ENCODE measurements around the gene RPRML.
"Not testable (repeated sequence)": the region's sequence is repeated elsewhere in the genome, so short reads cannot be mapped to it uniquely, and the experiment has no call there.

Gene RPRML

GRCh38 chr17:46963571-46963970, 15.5 kb downstream of the RPRML start:
- Histone ChIP-seq H3K4me3 (ENCODE audit: insufficient read depth, low read depth, low read length, poor library complexity, severe bottlenecking) (no peak overlapping the region), H3K9me3 (ENCODE audit: control insufficient read depth, low read length) (no peaks in the 10 kb centered on the region), H3K36me3 (ENCODE audit: control insufficient read depth, insufficient read depth, low read length) (no peaks in the 10 kb centered on the region), H3K4me1 (ENCODE audit: control insufficient read depth, insufficient read depth, low read length, poor library complexity, severe bottlenecking) (no peaks in the 10 kb centered on the region), H3K27ac (ENCODE audit: insufficient read depth, low read length, poor library complexity, severe bottlenecking) (no peak overlapping the region), H3K27me3 (replicated peaks; ENCODE audit: control insufficient read depth, insufficient read depth, low read length, poor library complexity, severe bottlenecking) (no peaks in the 10 kb centered on the region)
- DNase-seq: no peak

DNA sequence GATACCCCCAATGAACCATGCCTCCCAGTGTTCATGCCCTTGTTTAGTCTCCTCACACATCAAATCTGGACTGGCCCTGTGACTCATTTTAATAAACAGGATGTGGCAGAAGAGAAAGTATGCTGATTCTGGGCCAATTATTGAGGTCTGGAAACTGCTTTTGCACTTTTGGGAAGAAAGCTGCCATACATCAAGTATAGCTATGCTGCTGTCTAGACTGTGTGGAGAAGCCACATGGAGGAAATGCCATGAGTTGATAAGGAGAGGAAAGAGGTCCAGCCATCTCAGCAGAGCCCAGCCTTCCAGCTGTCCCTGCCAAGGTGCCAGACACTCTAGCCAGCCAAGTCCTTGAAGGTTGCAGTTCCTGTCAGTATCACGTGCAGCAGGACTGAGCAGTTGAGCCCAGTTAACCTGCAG, 16.7 kb downstream of the RPRML start:
- Histone ChIP-seq H3K36me3 (ENCODE audit: control insufficient read depth, insufficient read depth, low read length) (no peaks in the 10 kb centered on the region), H3K4me3 (ENCODE audit: insufficient read depth, low read depth, low read length, poor library complexity, severe bottlenecking) (no peak overlapping the region), H3K27ac (ENCODE audit: insufficient read depth, low read length, poor library complexity, severe bottlenecking) (no peak overlapping the region), H3K27me3 (replicated peaks; ENCODE audit: control insufficient read depth, insufficient read depth, low read length, poor library complexity, severe bottlenecking) (no peaks in the 10 kb centered on the region), H3K4me1 (ENCODE audit: control insufficient read depth, insufficient read depth, low read length, poor library complexity, severe bottlenecking) (no peaks in the 10 kb centered on the region), H3K9me3 (ENCODE audit: control insufficient read depth, low read length) (no peaks in the 10 kb centered on the region)
- no peak for DNase-seq

DNA sequence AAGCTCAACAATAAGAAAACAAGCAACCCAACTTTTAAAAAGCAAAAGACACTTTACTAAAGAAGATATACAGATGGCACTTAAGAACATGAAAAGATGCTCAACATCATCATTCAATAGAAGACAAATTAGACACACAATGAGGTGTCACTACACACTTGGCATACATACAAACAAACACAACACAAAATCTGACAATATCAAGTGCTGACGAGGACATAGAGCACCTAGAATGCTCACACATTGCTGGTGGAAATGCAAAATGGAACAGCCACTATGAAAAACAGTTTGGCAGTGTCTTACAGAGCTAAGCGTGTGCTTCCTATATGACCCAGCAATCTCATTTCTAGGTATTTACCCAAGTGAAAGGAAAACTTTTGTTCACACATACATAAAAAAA, 18.9 kb downstream of the RPRML start:
- DNase-seq: no peak
- Histone ChIP-seq H3K9me3 (ENCODE audit: control insufficient read depth, low read length) (no peaks in the 10 kb centered on the region), H3K4me3 (ENCODE audit: insufficient read depth, low read depth, low read length, poor library complexity, severe bottlenecking) (no peak overlapping the region), H3K36me3 (ENCODE audit: control insufficient read depth, insufficient read depth, low read length) (peaks cover 3% of the 10 kb centered on the region), H3K4me1 (ENCODE audit: control insufficient read depth, insufficient read depth, low read length, poor library complexity, severe bottlenecking) (no peaks in the 10 kb centered on the region), H3K27me3 (replicated peaks; ENCODE audit: control insufficient read depth, insufficient read depth, low read length, poor library complexity, severe bottlenecking) (no peaks in the 10 kb centered on the region), H3K27ac (ENCODE audit: insufficient read depth, low read length, poor library complexity, severe bottlenecking) (no peak overlapping the region)

DNA sequence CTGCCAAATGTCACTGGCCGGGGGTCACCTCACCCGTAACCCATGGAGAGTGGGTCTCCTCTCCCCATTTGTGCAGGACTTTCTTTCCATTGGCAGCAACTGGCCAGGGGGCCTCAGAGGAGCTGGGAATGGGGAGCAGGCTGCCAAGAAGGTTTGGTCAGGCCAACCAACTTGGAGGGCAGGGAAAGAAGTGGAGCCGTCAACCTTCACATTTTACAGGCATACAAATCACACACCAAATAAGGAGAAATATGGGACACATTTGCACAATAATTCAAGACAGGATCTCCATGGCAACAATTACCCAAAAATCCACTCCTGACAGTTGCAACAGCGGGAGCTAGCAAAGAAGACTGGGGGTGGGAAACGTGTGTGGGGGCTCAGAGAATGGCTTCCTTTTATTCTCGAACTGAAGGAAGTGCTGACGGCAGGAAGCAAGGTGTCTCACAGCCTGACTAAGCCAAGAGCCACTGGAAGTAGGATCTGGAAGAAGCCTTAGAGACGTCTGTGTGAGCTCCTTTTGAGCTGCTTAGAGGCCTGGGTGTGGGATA, 20.9 kb downstream of the RPRML start:
- Histone ChIP-seq H3K36me3 (ENCODE audit: control insufficient read depth, insufficient read depth, low read length) (peaks cover 3% of the 10 kb centered on the region), H3K4me1 (ENCODE audit: control insufficient read depth, insufficient read depth, low read length, poor library complexity, severe bottlenecking) (no peaks in the 10 kb centered on the region), H3K27ac (ENCODE audit: insufficient read depth, low read length, poor library complexity, severe bottlenecking) (no peak overlapping the region), H3K4me3 (ENCODE audit: insufficient read depth, low read depth, low read length, poor library complexity, severe bottlenecking) (no peak overlapping the region), H3K27me3 (replicated peaks; ENCODE audit: control insufficient read depth, insufficient read depth, low read length, poor library complexity, severe bottlenecking) (no peaks in the 10 kb centered on the region), H3K9me3 (ENCODE audit: control insufficient read depth, low read length) (no peaks in the 10 kb centered on the region)
- no peak for DNase-seq

GRCh38 chr17:46953191-46953590, 25.9 kb downstream of the RPRML start:
- DNase-seq; H3K27me3 ChIP-seq (replicated peaks; ENCODE audit: control insufficient read depth, insufficient read depth, low read length, poor library complexity, severe bottlenecking); H3K9me3 ChIP-seq (ENCODE audit: control insufficient read depth, low read length); H3K4me1 ChIP-seq (ENCODE audit: control insufficient read depth, insufficient read depth, low read length, poor library complexity, severe bottlenecking); H3K27ac ChIP-seq (ENCODE audit: insufficient read depth, low read length, poor library complexity, severe bottlenecking); H3K4me3 ChIP-seq (ENCODE audit: insufficient read depth, low read depth, low read length, poor library complexity, severe bottlenecking): not testable (repeated sequence)
- H3K36me3 ChIP-seq (ENCODE audit: control insufficient read depth, insufficient read depth, low read length): peaks cover 11% of the 10 kb centered on the region

DNA sequence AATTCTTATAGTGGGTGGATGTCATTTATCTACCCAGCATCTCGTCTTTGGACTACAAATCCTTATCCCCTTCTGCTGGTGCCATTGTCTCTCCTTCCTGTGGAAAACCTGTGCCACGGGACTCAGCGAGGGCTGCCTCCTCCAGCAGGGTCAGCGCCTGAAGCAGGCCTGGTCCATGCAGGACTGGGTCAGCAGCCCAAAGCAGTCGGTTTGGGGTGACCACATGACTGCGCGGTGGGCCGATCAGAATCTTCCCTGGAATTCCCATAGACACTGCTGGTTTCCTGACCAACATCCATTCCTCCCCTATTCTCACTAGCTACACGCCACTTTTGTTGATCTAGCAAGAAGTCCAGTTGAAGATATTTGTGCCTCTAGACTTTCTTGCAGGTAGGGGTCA, 26.9 kb downstream of the RPRML start:
- no peak overlapping the region for H3K4me3 ChIP-seq (ENCODE audit: insufficient read depth, low read depth, low read length, poor library complexity, severe bottlenecking)
- no peaks in the 10 kb centered on the region for H3K4me1 ChIP-seq (ENCODE audit: control insufficient read depth, insufficient read depth, low read length, poor library complexity, severe bottlenecking)
- peaks cover 11% of the 10 kb centered on the region for H3K36me3 ChIP-seq (ENCODE audit: control insufficient read depth, insufficient read depth, low read length)
- no peaks in the 10 kb centered on the region for H3K9me3 ChIP-seq (ENCODE audit: control insufficient read depth, low read length)
- DNase-seq: no peak
- no peak overlapping the region for H3K27ac ChIP-seq (ENCODE audit: insufficient read depth, low read length, poor library complexity, severe bottlenecking)
- H3K27me3 ChIP-seq (replicated peaks; ENCODE audit: control insufficient read depth, insufficient read depth, low read length, poor library complexity, severe bottlenecking): no peaks in the 10 kb centered on the region

- Histone ChIP-seq H3K9me3 (ENCODE audit: control insufficient read depth, low read length) (no peaks in the 10 kb centered on the region), H3K27me3 (replicated peaks; ENCODE audit: control insufficient read depth, insufficient read depth, low read length, poor library complexity, severe bottlenecking) (no peaks in the 10 kb centered on the region), H3K36me3 (ENCODE audit: control insufficient read depth, insufficient read depth, low read length) (peaks cover 11% of the 10 kb centered on the region), H3K4me1 (ENCODE audit: control insufficient read depth, insufficient read depth, low read length, poor library complexity, severe bottlenecking) (no peaks in the 10 kb centered on the region), H3K27ac (ENCODE audit: insufficient read depth, low read length, poor library complexity, severe bottlenecking) (no peak overlapping the region), H3K4me3 (ENCODE audit: insufficient read depth, low read depth, low read length, poor library complexity, severe bottlenecking) (no peak overlapping the region)
- no peak for DNase-seq
Observed at GRCh38 chr17:46951706-46952105, 27.3 kb downstream of the RPRML start.

DNA sequence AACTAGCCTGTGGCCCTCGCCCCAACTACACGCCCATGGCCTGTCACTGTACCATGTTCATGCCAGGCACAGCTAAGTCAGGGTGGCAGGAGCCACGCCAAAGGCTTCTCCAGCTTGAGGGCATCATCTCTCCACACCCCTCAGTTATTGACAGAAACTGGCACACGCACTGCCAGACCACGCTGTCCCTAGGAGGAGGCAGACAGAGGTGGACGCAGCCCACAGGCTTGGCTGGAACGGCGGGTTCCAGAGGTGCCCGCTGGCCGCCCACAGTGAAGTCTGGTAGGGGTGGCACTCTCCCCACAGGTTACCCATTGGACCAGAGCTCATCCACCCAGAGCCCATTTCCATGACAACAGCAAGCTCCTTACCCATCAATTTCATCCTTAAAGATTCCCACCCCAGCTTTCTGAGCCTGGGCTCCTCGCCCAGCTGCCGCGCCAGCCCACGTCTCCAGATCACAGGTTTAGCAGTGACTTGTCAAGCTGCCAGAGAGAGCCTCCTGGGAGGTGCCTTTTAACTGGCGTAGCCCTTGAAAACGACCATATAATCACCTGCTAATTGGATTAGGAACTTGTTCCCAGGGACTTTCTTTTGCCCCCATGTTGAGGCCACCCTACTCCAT, 27.9 kb downstream of the RPRML start:
- Histone ChIP-seq H3K4me1 (ENCODE audit: control insufficient read depth, insufficient read depth, low read length, poor library complexity, severe bottlenecking) (no peaks in the 10 kb centered on the region), H3K4me3 (ENCODE audit: insufficient read depth, low read depth, low read length, poor library complexity, severe bottlenecking) (no peak overlapping the region), H3K9me3 (ENCODE audit: control insufficient read depth, low read length) (no peaks in the 10 kb centered on the region), H3K27me3 (replicated peaks; ENCODE audit: control insufficient read depth, insufficient read depth, low read length, poor library complexity, severe bottlenecking) (no peaks in the 10 kb centered on the region), H3K36me3 (ENCODE audit: control insufficient read depth, insufficient read depth, low read length) (peaks cover 11% of the 10 kb centered on the region), H3K27ac (ENCODE audit: insufficient read depth, low read length, poor library complexity, severe bottlenecking) (no peak overlapping the region)
- DNase-seq: no peak

DNA sequence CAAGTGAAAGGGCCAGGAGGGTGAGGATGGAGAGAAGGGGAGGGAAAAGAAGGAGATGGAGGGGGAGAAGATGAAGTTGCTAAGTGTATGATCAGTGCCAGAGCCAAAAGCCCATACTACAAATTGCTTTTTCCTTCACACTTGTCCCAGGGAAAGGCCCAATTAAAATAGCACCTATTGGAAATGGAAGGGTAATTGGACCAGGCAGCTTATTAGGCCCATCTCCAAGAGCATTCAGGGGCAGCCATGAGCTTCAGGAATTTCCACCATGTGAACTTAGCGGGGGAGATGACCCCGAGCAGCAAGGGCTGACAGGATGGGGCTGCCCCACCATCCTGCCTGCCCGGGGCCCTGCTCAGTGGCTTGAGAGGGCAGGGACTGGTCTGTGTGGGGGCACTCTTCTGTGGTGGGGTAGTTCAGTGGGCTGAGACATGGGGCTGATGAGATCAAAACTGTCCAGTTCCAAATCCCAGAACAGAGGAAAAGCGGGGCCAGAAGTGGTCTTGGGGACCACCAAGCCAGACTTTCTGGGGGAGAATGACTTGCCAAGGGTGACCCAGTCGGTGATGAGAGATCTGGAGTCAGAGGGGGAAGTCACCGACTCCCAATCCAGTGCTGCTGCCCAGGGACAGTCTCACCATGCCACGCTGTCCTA, 28.6 kb downstream of the RPRML start:
- H3K27me3 ChIP-seq (replicated peaks; ENCODE audit: control insufficient read depth, insufficient read depth, low read length, poor library complexity, severe bottlenecking): no peaks in the 10 kb centered on the region

DNA sequence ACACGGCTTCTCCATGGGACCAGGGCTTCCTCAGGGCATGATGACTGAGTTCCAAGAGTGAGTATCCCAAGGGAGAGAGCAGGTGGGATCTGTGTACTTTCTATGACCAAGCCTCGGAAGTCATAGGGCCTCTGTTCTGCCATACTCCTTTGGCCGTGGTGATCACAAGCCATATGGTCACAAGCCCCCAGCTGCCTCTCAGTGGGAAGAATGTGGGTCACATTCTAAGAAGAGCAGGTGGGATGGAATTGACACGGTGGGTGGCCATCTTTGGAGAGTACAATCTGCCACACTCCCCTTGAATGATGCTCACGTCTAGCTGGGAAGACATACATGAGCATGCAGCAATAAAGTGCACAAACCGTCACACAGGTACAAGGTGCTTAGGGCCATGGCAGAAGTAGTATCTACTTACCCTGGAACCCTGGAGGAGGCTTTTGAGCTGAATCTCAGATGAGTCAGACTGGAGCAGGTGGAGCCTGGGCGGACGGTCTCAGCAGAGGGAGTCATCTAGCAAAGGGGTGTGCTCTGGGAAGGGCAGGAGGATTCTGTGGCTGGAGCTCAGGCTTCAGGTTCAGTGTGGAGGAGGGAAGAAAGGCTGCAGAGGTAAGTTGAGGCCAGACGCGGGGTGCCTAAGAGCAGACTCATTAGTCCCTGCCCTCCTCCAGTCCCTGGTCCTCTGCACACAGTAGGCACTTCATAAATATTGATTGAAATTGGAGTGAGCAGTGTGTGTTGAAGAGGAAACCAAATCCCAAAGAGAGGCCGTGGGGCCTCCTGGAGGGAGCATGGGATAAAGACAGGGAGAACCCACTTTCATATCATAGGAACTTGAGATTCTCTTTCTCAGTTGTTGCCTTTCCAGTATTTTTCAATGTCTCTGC, 29.5 kb downstream of the RPRML start:
- no peak for DNase-seq
- Histone ChIP-seq H3K27ac (ENCODE audit: insufficient read depth, low read length, poor library complexity, severe bottlenecking) (no peak overlapping the region), H3K9me3 (ENCODE audit: control insufficient read depth, low read length) (no peaks in the 10 kb centered on the region), H3K36me3 (ENCODE audit: control insufficient read depth, insufficient read depth, low read length) (peaks cover 9% of the 10 kb centered on the region), H3K4me3 (ENCODE audit: insufficient read depth, low read depth, low read length, poor library complexity, severe bottlenecking) (no peak overlapping the region), H3K4me1 (ENCODE audit: control insufficient read depth, insufficient read depth, low read length, poor library complexity, severe bottlenecking) (no peaks in the 10 kb centered on the region), H3K27me3 (replicated peaks; ENCODE audit: control insufficient read depth, insufficient read depth, low read length, poor library complexity, severe bottlenecking) (no peaks in the 10 kb centered on the region)

More for the DNA sequence above, 28.6 kb downstream of the RPRML start:
- Histone ChIP-seq H3K4me1 (ENCODE audit: control insufficient read depth, insufficient read depth, low read length, poor library complexity, severe bottlenecking) (no peaks in the 10 kb centered on the region), H3K9me3 (ENCODE audit: control insufficient read depth, low read length) (no peaks in the 10 kb centered on the region), H3K36me3 (ENCODE audit: control insufficient read depth, insufficient read depth, low read length) (peaks cover 9% of the 10 kb centered on the region), H3K4me3 (ENCODE audit: insufficient read depth, low read depth, low read length, poor library complexity, severe bottlenecking) (no peak overlapping the region), H3K27ac (ENCODE audit: insufficient read depth, low read length, poor library complexity, severe bottlenecking) (no peak overlapping the region)
- DNase-seq: no peak
